GM19468 (cell line): ENCODE data around the gene OR5T2.
"Not testable (repeated sequence)": the region's sequence is repeated elsewhere in the genome, so short reads cannot be mapped to it uniquely, and the experiment has no call there.

ENCODE experiments used
- ATAC-seq: cut with Tn5 transposase; IDR thresholded peaks from one replicate; pipeline ENCODE4 v1.9.1; 2021; ENCODE audit warnings: mild to moderate bottlenecking, moderate library complexity, moderate number of reproducible peaks; ENCODE audit not compliant: unreplicated experiment; ENCODE audit errors: extremely low read depth

Gene OR5T2

DNA sequence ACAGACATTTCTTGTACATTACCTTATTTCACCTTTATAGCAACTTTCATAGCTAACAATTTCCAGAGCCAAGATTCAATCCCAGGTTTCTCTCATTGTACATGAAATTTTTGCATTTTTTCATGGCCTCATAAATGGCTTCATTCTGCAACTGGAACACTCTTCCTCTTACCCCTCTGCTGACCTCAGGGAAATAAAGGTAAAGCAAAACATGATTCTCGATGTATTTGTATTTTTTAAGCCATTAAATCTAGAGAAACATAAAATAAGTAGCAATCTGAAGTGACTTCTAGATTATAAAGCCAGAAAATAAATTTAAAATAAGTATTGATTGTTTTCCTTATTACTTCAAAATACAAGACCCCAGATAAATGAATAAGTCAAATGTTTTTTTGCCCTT, at the start of gene OR5T2:
Gene OR5T2, minus strand, starts transcription at position 101 of the 400 bp plus-strand sequence. CDS start 1,193 bp downstream, outside the sequence.
- ATAC-seq = no peak

GRCh38 chr11:56273854-56274253, 39.8 kb upstream of the OR5T2 start, which contains the start of gene OR5T1:
Gene OR5T1, plus strand, starts transcription at chr11:56274154. Its CDS starts 1,485 bp downstream, at chr11:56275639.
- ATAC-seq = no peak

GRCh38 chr11:56271092-56271491, 37.0 kb upstream of the OR5T2 start:
- ATAC-seq = no peak

DNA sequence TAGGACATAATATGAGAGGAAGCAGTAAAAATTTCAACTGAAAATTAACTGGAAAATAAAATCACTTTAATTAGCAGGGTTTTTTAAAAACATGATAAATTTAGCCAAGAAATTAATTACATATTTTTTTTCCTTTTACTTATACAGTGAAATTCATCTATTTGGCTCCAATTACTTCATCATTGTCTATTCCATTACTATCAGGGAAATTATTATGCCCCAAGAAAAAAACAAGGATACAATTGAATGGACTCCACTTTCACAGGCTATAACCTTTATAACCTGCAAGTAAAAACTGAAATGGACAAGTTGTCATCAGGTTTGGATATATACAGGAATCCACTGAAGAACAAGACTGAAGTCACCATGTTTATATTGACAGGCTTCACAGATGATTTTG, 17.9 kb upstream of the OR5T2 start, which contains the start of gene OR5T3:
Gene OR5T3, plus strand, starts transcription at position 301 of the 400 bp plus-strand sequence. Its CDS starts 0 bp downstream, at position 301.
- ATAC-seq = no peak

DNA sequence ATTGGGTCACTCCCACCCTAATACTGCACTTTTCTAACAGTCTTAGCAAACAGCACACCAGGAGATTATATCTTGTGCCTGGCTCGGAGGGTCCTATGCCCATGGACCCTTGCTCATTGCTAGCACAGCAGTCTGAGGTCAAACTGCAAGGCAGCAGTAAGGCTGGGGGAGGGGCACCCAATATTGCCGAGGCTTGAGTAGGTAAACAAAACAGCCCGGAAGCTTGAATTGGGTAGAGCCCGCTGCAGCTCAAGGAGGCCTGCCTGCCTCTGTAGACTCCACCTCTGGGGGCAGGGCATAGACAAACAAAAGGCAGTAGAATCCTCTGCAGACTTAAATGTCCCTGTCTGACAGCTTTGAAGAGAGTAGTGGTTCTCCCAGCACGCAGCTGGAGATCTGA, 14.3 kb downstream of the OR5T2 start:
- ATAC-seq = not testable (repeated sequence)

DNA sequence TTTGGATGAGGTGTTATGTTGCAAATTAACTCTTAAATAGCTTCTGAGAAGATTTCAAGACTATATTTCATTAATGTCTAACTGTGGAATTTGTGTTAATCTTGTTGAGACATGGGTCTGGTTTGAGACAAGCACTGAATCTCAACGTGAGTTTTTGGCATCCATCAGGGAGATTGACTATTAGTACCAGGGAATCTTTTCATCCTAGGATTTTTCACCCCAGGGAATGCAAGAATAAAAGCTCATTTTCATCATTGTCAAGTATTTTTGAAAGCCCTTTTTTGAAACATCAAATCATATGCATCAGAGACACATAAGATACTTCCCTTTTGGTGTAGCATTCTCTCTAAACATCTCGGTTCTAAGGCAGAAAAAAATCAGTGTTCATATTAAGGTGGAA, 19.5 kb downstream of the OR5T2 start:
- ATAC-seq = no peak

DNA sequence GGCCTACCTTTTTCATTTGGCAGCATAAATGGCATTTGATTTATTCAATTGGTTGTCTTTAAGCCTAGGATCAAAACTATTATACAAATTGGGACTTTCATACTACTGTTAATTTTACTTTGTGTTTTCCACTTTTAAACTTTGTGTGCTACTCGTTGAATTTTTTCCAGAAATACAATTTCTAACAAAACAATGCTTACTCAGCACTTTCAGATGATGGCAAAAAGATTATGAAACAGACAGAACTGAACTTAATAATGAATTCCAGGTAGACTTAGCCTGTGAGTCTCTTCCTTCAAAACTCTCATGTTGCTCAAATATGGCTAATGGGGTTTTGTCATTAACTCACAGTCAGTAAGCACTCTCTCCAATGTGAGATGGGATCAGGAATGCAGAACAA, 26.3 kb downstream of the OR5T2 start:
- ATAC-seq = no peak

GRCh38 chr11:56197367-56197766, 36.7 kb downstream of the OR5T2 start:
- ATAC-seq = no peak

GRCh38 chr11:56196705-56197104, 37.4 kb downstream of the OR5T2 start:
- no peak for ATAC-seq

GRCh38 chr11:56188602-56189001, 45.5 kb downstream of the OR5T2 start:
- ATAC-seq = no peak

GRCh38 chr11:56183459-56183858, 50.6 kb downstream of the OR5T2 start:
- no peak for ATAC-seq
